Endothelial cell of umbilical vein (primary cell): ENCODE measurements around the gene ZFAND5. TPM values are rescaled to one million over a fixed set of nuclear protein-coding genes. Genes with fewer than 3 reads are reported as not detected.

Experiments used
- BruUV-seq: library from RNA; stranded (reverse); fragments of 400-500 nt; replicated peaks from 2 replicates; lab custom pipeline; 2021; lab: Mats Ljungman, UMichigan
- CTCF ChIA-PET: fragments of 300-600, 350-600 bp; sonication (Branson Sonifier 250); formaldehyde crosslinking; loops from one replicate; lab custom pipeline; 2021; ENCODE audit warnings: antibody characterized with exemption, inconsistent platforms; lab: Charles Lee
- POLR2A ChIA-PET: fragments of 300-600, 350-600 bp; sonication (Branson Sonifier 250); formaldehyde crosslinking; loops from one replicate; lab custom pipeline; 2021; ENCODE audit warnings: antibody characterized with exemption, inconsistent platforms; lab: Charles Lee
- DNase-seq: peaks from one replicate; pipeline ENCODE4 v3.0.0-alpha.2; 2011; ENCODE audit warnings: low read depth, low spot score
- FAIRE-seq: peaks from 2 replicates; lab custom pipeline; 2011; peaks lifted over from hg19 to GRCh38; lab: Jason Lieb, UNC
- H2AFZ ChIP-seq: 2 replicates; pipeline ENCODE4 v1.6.0; 2012; ENCODE audit warnings: low read depth, low read length, control low read depth, inconsistent platforms
- H3K27ac ChIP-seq: 2 replicates; pipeline ENCODE4 v1.5.1; 2011; ENCODE audit warnings: low read depth, mild to moderate bottlenecking, control low read depth, low read length, moderate library complexity; ENCODE audit not compliant: insufficient read depth
- H3K27me3 ChIP-seq, 2 experiments: 2 replicates each; pipeline versions ENCODE4 v1.6.0 to v1.6.1; 2011; ENCODE audit warnings: low read length in 2 of 2, mixed read lengths in 1 of 2; ENCODE audit not compliant: control insufficient read depth in 2 of 2, insufficient read depth in 2 of 2
- H3K36me3 ChIP-seq, 2 experiments: 2 replicates in 1 of 2; 3 replicates in 1 of 2; pipeline ENCODE4 v1.5.1; 2011; ENCODE audit warnings: low read length in 2 of 2, mild to moderate bottlenecking in 1 of 2, moderate library complexity in 1 of 2; ENCODE audit not compliant: control insufficient read depth in 2 of 2, insufficient read depth in 2 of 2; ENCODE audit errors: extremely low read depth in 1 of 2
- H3K4me1 ChIP-seq: 3 replicates; pipeline ENCODE4 v1.5.1; 2011; ENCODE audit warnings: mild to moderate bottlenecking, low read length; ENCODE audit not compliant: control insufficient read depth, insufficient read depth; ENCODE audit errors: extremely low read depth
- H3K4me2 ChIP-seq: 2 replicates; pipeline ENCODE4 v1.6.1; 2011; ENCODE audit warnings: low read length, control low read depth, mixed read lengths; ENCODE audit not compliant: insufficient read depth
- H3K4me3 ChIP-seq, 3 experiments: fragments of 200-600 bp in 1 of 3; sonication (generic), shearing (Covaris generic) in 1 of 3; replicated peaks in 1 of 3; 2 replicates each; pipeline ENCODE4 v1.5.1; 2011 to 2016; ENCODE audit warnings: control low read depth in 3 of 3, low read length in 3 of 3, mild to moderate bottlenecking in 2 of 3, inconsistent platforms in 1 of 3, low read depth in 1 of 3, moderate library complexity in 1 of 3; ENCODE audit not compliant: insufficient read depth in 1 of 3
- H3K79me2 ChIP-seq: 2 replicates; pipeline ENCODE4 v1.6.0; 2012; ENCODE audit warnings: low read length, inconsistent platforms; ENCODE audit not compliant: control insufficient read depth, insufficient read depth
- H3K9ac ChIP-seq: replicated peaks from 2 replicates; pipeline ENCODE3; 2011; ENCODE audit warnings: low read length, control low read depth; ENCODE audit not compliant: insufficient read depth; ENCODE audit errors: extremely low read depth
- H3K9me1 ChIP-seq: replicated peaks from 3 replicates; pipeline ENCODE4 v1.6.0; 2011; ENCODE audit warnings: mild to moderate bottlenecking, low read length; ENCODE audit not compliant: control insufficient read depth, insufficient read depth; ENCODE audit errors: extremely low read depth
- H3K9me3 ChIP-seq: replicated peaks from 2 replicates; pipeline ENCODE4 v1.5.1; 2012; ENCODE audit warnings: low read length, inconsistent platforms; ENCODE audit not compliant: control insufficient read depth, insufficient read depth
- H4K20me1 ChIP-seq: replicated peaks from 2 replicates; pipeline ENCODE3; 2011; ENCODE audit warnings: mild to moderate bottlenecking, low read length; ENCODE audit not compliant: control insufficient read depth, insufficient read depth; ENCODE audit errors: extremely low read depth
- CTCF ChIP-seq, 2 donors: IDR thresholded peaks; 1 replicate in 1 of 2; 2 replicates in 1 of 2; pipeline ENCODE4 v1.5.1; 2011; ENCODE audit warnings: low read length in 2 of 2, mild to moderate bottlenecking in 2 of 2, moderate library complexity in 2 of 2, control low read depth in 1 of 2, inconsistent platforms in 1 of 2, low read depth in 1 of 2; ENCODE audit not compliant: insufficient read depth in 1 of 2; ENCODE audit errors: extremely low read depth in 1 of 2
- EZH2 ChIP-seq: IDR thresholded peaks from 2 replicates; pipeline ENCODE4 v1.6.1; 2012; ENCODE audit warnings: borderline replicate concordance, low read depth, mild to moderate bottlenecking, moderate library complexity, low read length, inconsistent platforms; ENCODE audit not compliant: severe bottlenecking
- FOS ChIP-seq: IDR thresholded peaks from 2 replicates; pipeline ENCODE4 v1.6.1; 2011; ENCODE audit warnings: mild to moderate bottlenecking, low read length, moderate library complexity, borderline replicate concordance; ENCODE audit not compliant: insufficient read depth
- GATA2 ChIP-seq: IDR thresholded peaks from 2 replicates; pipeline ENCODE4 v1.7.0; 2011; ENCODE audit warnings: low read depth, mild to moderate bottlenecking, moderate library complexity, mixed read lengths, low read length; ENCODE audit not compliant: insufficient read length, insufficient read depth
- JUN ChIP-seq: IDR thresholded peaks from 2 replicates; pipeline ENCODE4 v1.6.1; 2011; ENCODE audit warnings: borderline replicate concordance, low read depth; ENCODE audit not compliant: insufficient read length, insufficient read depth
- MYC ChIP-seq: IDR thresholded peaks from one replicate; pipeline ENCODE4 v1.6.1; 2011; ENCODE audit warnings: mild to moderate bottlenecking, low read depth, low read length
- POLR2A ChIP-seq: IDR thresholded peaks from 2 replicates; pipeline ENCODE4 v1.6.1; 2012; ENCODE audit warnings: low read depth, mild to moderate bottlenecking, control low read depth, low read length
- POLR2AphosphoS5 ChIP-seq: IDR thresholded peaks from 2 replicates; pipeline ENCODE4 v1.6.1; 2012; ENCODE audit warnings: low read depth, mild to moderate bottlenecking, control low read depth, low read length, moderate library complexity; ENCODE audit not compliant: insufficient read depth
- dilution Hi-C: fragments of 300-500 bp; cut with MboI; formaldehyde crosslinking; loops from one replicate; pipeline ENCODE4 v1.15.0; 2019; ENCODE audit warnings: low sequenced_read_pairs; ENCODE audit not compliant: extremely low pct_ligation_motif_present
- intact Hi-C: fragments of 100-400 bp; cut with micrococcal nuclease; formaldehyde crosslinking; loops from one replicate; pipeline ENCODE4 v1.10.0; 2022
- polyA plus RNA-seq, 4 experiments: library from polyadenylated mRNA; depleted of rRNA in 3 of 4; stranded (reverse) in 3 of 4; unstranded in 1 of 4; fragments of >200 nt; gene quantifications; 2 replicates each; pipeline versions ENCODE4 v1.2.1 to v1.2.3, GENCODE V29; 2011 to 2012; ENCODE audit warnings: missing spikeins in 1 of 4
- total RNA-seq: library from RNA; stranded (reverse); gene quantifications from 2 replicates; pipeline ENCODE4 v1.2.3, GENCODE V29; 2021
- TF ChIP-seq, protein P1 (sequence below): IDR thresholded peaks from 2 replicates; pipeline ENCODE4 v1.6.1; 2011; ENCODE audit not compliant: insufficient read depth, insufficient read length

ZFAND5 gene
- total and polyA plus RNA-seq, 2 donors (not counting 3 experiments of a cell fraction or from before 2014, with no cell fraction given): 63.7 to 176 TPM

DNA sequence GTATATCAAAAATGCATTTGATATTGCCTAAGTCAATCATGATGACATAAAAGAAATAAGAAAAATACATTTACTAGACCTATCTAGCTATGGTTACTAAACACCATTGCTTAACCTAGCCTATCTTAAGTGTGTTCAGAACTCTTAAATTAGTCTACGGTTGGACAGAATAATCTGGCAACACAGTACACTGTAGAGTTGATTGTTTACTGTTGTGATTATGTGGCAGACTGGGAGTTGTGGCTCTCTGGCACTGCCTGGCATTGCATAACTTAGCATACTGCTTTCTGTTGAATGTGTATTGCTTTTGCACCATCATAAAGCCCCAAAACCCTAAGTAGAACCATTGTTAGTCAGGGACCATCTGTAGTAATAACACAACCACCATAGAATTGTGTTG, 21.2 kb upstream of the ZFAND5 start:
- Histone ChIP-seq H3K9me1 (no peaks in the 10 kb centered on the region), H3K9ac (no peak overlapping the region), H3K27me3 (no peaks in the 10 kb centered on the region), H3K4me2 (no peak overlapping the region), H2AFZ (no peak overlapping the region), H3K36me3 (no peaks in the 10 kb centered on the region), H3K4me3 (no peak overlapping the region), H3K4me1 (no peaks in the 10 kb centered on the region), H3K79me2 (no peaks in the 10 kb centered on the region), H3K27ac (no peak overlapping the region), H4K20me1 (no peaks in the 10 kb centered on the region), H3K9me3 (no peaks in the 10 kb centered on the region)
- DNase-seq (no peak), FAIRE-seq (no peak)
- BruUV-seq: no TSS peak
- dilution Hi-C loops: no loop called here
- TF ChIP-seq EZH2 (no peak), POLR2AphosphoS5 (no peak), GATA2 (no peak), MYC (no peak), FOS (no peak), CTCF (IDR thresholded peaks at IDR 0.05; ENCODE audit: extremely low read depth in 1 of 2, insufficient read depth in 1 of 2, low read depth in 1 of 2, low read length in 2 of 2) (no peak), POLR2A (no peak), JUN (no peak)
- TF ChIP-seq, protein P1, sequence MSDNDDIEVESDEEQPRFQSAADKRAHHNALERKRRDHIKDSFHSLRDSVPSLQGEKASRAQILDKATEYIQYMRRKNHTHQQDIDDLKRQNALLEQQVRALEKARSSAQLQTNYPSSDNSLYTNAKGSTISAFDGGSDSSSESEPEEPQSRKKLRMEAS: no peak
- POLR2A ChIA-PET: no interaction called here
- CTCF ChIA-PET: no interaction called here
- intact Hi-C loops: no loop called here
